HG02798 (cell line): ENCODE data around the gene GPRIN1.

ENCODE experiments used
- ATAC-seq: cut with Tn5 transposase; IDR thresholded peaks from one replicate; pipeline ENCODE4 v1.9.1; 2021; ENCODE audit warnings: mild to moderate bottlenecking; ENCODE audit not compliant: unreplicated experiment, poor library complexity

GPRIN1 gene

DNA sequence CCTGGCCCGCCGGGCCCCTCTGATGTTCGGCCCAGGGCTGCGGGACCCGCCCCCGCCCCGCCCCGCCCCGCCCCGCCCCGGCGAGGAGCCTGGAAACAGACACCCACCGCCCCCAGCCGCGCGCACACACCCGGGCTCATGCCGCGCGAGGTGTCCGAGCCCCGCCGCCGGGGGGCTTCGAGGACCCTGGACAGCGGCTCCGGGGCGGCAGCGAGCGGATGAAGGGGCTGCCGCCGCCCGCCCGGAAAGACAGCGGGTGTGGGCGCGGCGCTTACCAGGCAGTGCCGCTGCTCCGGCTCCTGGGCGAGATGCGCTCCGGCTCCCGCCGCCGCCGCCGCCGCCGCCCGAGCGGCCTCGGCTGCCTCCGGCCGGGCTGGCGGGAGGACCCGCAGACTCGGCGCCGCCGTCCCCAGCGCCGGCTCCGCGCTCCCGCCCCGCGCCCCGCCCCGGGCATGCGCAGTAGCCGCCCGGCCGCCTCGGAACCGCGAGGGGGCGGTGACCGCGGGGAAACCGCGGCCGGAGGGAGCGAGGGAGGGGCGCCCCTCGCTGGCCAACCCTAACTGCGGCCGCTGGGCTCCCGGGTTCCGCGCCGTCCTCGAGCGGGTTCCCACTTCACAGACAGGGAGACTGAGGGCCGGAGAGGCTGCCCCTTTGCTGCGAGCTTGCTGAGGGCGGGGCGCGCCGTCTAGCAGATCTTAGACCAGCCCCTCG lies at the start of gene GPRIN1:
TSS of gene GPRIN1 (minus strand) at position 433 of the 711 bp plus-strand sequence. CDS start 10,322 bp downstream, outside the sequence.
- ATAC-seq: peak; percentile 85

DNA sequence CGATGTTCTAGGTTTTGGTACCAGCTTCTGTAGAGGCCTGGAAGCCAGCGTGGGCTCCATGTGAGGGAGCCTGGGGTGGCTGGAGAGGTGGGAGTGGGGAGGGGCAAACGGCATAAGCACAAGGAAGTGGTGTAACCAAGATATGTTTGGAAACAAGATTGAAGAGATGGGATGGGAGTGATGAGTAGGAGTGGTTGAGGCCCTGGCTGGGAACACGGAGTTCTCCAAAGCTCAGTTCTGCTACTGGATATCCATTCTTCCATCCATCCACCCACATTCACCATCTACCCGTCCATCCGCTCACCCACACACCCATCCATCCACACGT lies 49.5 kb upstream of the GPRIN1 start:
- no peak for ATAC-seq

DNA sequence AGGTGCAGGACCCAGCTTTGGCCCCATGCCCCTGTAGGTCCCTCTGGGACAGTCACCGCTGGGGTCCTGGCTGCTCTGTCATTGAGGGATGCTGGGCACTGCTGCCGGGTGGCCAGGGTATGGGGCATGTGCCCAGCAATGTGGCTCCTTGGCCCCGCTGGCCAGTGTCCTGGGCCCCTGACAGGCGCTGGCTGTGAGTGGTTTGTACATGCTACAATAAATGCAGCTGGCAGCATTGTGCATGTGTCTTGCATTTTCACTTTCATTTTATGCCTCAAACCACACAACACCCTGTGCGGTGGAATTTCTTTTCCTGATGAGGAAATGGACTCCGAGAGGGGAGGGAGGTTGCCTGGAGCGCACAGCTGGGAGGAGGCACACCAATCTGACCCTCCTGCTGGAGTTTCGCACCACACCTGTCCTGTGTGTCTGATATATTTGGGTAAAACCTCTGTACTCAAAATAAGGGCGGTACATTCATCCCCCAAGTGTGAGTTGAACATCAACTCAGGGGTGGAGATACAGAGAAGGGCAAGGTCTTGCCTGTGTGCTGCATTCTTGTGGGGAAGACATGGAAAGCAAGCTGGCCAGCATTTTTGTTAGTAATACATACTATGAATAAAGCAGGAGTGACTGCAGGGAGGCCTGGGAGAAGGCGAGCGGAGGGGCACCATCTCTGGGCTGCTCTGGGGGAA lies 49.0 kb upstream of the GPRIN1 start:
- no peak for ATAC-seq

DNA sequence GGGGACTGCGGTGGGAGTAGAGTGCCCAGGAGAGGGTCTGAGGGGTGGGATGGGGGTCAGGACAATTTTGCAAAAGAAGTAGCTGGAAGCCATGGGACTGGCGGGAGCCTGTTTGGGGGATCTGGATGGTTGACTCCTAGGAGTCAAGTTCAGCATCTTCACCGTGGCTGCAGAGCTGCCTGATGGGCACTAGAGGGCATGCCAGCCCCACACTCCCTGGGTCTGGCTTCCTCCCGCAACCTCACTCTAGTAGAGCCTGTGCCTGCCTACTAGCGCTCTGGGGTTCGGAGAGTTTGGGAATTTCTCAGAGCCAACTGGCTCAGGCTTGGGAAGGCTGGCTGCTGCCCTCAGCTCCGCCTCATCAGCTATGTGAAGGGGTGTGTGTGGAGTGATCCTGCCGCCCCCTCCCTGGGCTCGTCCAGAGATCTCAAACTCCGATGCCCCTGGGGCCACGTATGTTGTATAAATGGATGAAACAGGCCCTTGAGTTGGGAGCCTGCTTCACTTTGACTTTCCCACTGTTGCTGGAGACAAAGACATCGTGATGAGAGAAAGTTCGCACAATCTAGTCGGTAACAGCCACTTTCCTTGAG lies 48.1 kb upstream of the GPRIN1 start:
- peak; percentile 45 for ATAC-seq

DNA sequence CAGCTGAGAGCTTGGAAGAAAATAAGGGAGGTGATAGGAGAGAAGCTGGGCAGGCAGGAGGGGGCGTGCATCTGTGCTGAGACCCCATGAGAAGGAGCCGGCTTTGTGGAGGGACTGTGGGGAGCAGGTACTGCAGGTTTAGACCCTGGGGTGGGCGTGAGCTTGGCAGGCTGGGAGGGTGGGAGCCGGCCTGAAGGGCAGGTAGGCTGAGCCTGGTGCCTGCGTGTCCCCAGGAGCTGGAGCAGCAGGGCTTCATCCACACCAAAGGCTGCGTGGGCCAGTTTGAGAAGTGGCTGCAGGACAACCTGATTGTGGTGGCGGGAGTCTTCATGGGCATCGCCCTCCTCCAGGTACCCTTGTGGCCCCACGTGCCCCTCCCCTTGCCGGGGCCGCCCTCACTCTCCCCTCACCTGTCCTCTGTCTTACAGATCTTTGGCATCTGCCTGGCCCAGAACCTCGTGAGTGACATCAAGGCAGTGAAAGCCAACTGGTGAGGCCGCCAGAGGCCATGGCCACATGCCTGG lies 46.6 kb upstream of the GPRIN1 start:
- no peak for ATAC-seq

DNA sequence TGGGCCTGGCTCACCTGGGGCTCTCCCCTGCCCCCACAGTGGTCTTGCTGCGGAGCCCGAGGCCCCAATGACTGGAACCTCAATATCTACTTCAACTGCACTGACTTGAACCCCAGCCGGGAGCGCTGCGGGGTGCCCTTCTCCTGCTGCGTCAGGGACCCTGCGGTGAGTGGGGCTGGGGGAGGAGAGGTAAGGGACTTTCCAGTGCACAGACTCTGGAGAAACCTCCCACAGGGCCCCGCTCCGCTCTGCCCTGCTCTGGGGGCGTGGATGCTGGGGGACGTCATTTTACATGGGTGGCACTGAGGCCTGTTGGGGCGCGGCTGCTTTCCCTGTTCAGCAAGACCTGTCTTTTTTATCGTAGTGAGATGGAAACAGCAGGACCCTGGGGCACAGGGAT lies 44.9 kb upstream of the GPRIN1 start:
- no peak for ATAC-seq

DNA sequence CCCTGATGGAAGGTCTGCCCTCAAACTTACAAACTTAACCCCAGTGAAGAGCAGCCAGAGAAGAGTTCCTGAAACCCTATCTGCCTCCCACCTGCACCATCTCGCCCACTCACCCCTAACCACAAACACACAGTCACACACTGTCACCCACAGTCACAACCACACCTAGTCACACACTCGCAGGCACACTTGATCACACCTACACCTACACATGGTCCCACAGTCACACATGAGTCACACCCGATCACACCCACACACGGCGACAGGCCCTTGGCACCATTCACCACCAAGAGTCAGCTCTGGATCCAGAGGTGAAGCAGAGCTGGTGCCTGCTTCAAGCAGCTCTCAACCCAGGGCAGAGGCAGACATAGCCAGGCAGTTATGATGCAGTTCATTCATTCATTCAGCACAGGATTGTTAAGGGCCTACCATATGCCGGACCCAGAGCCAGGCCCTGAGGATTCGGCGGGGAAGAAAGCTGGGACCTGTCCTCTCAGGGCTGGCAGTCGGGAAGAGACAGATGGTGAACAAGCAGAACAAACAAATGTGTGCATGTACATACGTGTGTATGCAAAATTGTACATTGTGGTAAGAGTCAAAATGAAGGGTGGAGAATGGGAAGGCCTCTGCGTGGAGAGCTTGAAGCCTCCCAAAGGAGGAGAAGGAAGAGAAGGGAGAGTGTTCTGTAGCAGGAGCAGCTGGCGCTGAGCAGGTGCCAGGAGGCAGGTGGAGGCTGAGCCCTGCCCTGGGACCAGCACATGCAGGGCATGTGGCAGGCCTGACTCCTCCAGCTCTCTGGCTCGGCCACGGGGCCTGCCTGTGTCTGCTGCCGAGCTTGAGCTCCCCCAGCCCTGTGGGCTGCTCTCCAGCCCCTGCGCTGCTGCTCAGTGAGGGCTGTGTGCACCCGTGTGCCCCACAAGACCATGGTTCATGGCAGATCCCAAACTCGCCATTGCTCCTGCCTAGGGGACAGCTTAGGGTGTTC lies 43.7 kb upstream of the GPRIN1 start:
- peak; percentile 31 for ATAC-seq

DNA sequence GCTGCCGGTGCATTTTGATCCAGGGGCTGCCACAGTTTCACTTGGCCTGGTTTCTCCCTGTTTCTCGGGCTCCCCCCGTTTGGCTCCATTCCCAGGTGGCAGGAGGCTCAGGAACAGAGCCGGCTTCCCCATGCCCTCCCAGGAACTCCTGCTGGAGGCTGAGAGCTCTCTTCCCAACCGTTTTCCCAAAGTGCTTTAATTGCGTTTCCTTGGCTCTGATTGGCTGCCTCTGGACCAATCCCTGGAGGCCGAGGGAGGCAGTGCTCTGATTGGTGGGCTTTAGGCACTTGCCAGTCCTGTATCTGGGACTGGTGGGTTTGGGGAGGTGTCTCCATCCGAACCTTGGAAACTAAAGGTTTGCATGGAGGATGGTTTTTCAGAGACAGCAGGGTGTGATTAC lies 42.2 kb upstream of the GPRIN1 start:
- no peak for ATAC-seq

DNA sequence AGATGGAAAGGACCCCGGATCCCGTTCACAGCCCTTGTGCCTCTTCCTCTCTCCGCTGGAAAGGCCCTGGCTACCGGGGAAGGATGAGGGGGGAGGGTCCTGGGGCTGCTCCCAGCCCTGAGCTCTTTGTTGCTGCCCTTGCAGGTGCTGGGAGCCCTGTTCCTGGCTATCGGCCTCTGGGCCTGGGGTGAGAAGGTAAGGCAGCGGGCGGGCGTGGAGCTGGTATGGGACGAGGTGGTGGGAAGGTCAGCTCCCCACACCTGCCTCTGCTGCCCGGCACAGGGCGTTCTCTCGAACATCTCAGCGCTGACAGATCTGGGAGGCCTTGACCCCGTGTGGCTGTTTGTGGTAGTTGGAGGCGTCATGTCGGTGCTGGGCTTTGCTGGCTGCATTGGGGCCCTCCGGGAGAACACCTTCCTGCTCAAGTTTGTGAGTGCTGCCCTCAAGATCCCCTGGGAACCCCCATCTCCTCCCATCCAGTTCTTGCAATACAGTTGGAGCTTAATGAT lies 41.6 kb upstream of the GPRIN1 start:
- no peak for ATAC-seq

DNA sequence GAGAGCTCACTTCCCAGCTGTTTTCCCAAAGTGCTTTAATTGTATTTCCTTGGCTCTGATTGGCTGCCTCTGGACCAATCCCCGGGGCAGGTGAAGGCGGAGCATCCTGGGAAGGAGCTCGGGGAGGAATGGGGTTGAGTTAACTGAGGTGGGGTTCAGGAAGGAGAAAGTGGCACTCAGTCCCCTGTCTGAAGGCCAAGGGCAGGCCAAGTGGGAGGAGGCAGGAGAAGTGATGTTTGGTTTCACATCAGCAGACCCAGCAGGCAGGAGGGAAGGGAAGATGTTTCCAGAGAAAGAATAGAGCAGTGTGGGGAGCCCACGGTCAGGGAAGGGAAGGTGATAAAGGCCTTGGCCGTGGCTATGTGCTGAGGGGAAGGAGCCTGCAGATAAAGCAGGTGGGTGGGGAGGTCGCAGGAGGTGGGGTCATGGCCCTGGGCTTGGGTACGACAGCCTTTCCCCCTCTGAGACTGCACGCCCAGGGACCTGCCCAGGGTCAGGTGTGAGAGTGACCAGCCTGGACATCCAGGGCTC lies 40.5 kb upstream of the GPRIN1 start:
- ATAC-seq: no peak

DNA sequence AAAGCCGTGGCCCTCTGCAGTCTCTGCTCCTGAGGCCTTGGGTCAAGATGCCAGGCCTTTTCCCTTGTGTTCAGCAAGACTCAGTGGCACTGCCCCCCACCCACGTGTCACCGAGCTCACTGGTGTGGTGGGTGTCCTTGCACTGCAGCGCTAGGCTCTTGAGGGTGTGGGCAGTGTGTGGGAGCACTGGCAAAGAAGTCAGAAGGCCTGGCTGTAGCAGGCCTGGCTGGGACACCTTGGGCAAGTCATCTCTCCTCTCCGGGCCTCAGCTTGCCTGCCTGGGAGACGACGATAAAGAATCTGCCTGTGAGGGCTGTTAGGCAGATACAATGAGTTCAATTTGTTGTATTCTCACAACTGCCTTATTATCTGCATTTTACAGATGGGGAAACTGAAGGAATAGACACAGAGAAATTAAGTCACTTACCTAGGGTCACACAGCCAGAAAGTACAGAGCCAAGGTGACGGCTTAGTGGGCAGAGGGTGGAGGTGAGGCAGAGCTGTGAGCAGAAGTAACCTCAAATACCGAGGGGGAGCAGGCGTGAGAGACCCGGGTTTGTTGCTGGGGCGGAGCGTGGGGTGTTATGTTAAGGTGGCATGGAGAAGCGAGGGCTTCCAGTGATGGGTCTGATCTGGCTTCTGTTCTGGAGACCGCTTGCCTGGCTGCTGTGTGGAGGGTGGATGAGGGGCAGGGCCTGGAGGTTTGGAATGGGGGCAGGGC lies 38.7 kb upstream of the GPRIN1 start:
- ATAC-seq: no peak

DNA sequence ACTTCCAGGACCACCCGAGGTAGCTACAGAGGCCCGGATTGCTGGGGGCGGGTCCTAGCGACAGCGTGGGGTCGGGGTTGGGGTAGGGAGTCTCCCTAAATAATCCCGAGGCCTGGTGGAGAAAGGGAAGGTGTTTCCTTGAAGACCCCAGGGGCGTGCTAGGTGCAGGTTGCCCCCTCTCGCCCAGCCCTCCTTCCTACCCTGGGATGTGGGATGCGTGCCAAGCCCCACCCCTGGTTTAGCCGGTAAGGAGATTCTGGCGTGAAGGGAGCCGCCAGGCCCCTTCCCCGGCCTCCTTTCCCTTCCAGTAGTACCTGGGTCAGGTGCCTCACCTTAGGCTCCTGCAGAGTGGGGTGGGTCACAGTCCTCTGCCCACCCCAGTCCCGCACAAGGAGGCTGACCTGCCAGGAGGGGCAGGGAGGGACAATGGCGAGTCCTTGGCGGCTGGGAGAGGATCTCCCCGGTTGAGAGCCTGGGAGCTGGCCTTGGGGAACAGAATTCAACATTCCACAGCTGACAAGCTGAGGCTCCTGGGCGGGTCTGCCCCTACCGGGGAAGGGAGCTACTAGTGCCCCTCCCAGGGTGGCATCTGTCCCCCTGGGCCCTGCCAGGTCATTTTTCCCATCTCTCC lies 38.0 kb upstream of the GPRIN1 start:
- no peak for ATAC-seq

DNA sequence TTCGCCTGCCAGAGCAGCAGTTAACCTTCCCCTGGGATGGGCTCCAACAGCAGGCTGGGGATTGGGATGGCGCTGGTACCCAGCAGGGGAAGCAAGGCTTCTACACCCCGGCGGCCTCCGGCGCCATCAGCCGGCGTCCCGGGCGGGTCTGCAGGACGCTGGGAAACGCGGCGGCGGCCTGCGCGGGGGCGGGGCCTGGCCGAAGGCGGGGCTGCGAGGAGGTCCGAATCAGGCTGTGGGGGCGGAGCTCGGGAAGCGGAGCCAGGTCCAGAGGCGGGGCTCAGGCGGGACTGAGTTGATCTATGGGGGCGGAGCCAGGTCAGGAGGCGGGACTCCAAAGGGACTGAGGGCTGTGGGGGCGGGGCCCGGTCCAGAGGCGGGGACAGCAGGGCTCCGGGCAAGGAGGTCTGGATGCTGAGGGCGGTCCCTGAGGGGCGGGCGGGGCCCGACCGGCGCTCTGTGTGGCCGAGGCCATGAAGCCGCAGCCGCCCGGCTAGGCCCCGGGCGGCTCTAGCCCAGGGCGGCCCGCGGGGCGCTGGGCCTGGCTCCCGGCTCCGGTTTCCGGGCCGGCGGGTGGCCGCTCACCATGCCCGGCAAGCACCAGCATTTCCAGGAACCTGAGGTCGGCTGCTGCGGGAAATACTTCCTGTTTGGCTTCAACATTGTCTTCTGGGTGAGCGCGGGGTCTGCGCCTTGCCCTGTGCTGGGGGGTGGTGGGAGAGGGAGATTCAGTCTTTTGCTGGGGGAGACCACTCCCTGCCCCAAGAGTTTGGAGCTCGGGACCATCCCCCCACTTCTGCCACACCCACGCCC lies 37.3 kb upstream of the GPRIN1 start, which contains the start of gene TSPAN17:
TSS of gene TSPAN17 (plus strand) at position 455 of the 813 bp plus-strand sequence. CDS start at position 587, 132 bp downstream.
- ATAC-seq: peak; percentile 93

DNA sequence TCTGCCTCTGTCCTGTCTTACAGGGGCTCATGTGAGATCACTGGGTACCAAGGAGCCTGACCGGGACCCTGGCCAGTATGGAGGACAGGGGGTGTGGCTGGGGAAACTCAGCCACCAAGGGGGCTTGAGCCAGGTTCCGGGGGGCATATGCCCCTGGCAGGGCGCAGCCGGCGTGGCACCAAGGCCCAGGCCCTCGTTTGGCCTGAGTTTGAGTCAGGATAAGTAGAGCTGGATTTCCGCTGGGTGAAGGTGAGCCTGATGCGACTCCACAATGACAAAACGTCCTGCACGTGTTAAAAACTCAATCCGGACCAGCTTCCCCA lies 36.7 kb upstream of the GPRIN1 start:
- no peak for ATAC-seq

DNA sequence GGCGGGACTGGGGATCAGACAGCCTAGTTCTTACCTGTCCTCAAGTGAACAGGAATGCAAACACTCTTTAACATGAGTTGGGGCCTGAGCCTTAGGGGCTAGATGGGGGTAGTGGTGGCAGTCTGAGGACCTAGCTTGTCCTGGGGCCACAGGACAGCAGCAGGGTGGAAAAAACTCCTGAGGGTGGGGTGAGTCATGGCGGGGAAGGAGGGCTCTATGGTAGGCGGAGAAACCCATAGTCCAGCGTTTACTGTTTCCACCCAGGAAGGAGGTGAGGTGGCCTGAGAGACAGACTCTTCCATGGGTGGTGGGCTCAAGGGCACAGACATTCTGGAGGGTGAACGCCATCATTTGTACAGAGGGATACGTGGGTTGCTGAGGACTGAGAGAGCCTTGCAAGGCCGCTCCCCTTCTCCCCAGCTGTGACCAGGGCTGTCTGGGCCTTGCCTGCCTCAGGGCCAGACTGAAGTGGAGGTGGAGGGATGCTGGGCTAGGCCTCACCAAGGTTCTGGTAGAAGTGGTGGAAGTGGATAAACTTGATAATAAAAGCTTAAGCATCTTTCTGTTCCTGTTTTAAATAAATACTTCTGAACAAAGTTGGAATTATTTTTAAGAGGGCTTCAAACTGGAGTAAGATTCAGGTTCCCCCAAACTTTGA lies 36.2 kb upstream of the GPRIN1 start:
- no peak for ATAC-seq

DNA sequence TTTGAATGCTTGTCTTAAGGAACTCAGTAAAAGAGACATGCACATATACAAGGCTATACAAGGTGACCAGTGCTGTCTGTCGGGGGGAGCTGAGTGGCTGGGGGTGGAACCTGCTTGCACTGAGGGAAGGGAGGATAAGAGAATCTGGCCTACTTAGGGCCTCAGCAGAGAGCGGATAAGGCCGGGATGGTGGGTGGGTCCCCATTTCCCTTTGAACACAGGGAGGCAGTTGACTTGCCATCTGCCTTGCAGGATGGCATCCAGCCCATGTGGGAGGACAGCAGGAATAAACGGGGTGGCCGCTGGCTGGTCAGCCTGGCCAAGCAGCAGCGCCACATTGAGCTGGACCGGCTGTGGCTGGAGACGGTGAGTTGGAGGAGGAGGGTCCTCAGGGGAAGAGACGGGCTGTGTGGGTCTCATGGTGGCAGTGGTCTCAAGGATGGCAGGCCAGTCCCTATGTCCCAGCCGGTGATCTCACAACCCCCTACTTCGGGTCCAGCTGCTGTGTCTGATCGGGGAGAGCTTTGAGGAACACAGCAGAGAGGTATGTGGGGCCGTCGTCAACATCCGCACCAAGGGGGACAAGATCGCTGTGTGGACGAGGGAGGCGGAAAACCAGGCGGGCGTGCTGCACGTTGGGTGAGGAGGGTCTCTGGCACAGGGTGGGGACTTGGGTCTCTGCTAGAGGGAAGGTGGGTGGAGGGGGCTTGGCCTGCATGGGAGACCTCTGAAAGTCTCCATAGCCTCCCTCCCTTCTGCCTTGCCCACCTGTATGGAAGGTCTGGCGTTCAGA lies 35.1 kb upstream of the GPRIN1 start:
- no peak for ATAC-seq

DNA sequence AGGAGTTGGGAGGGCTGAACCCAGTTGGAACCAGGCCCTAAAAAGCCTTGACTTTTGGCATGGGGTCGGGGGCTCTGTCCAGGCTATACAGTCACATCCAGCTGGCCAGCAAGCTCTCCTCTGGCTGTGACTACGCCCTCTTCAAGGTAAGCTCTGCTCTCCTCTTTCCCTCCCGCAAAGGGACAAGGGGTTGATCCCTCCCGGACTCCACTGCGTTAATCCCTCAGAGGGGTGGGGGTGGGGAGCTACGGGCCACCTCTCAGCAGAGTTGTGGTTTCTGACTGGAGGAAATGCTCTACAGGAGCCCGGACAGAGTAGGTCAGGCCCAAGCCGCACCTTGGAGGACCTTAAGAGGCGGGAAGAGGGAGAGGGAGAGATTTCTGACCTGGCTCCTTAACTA lies 34.3 kb upstream of the GPRIN1 start:
- no peak for ATAC-seq
